ENCODE measurements around the gene EXOC6B. TPM values are rescaled to one million over a fixed set of nuclear protein-coding genes. Genes with fewer than 3 reads are reported as not detected.

The EXOC6B gene
- total RNA-seq, 4 donors from 2014 or later, result 14.1 to 107 (median 38.5) TPM

DNA sequence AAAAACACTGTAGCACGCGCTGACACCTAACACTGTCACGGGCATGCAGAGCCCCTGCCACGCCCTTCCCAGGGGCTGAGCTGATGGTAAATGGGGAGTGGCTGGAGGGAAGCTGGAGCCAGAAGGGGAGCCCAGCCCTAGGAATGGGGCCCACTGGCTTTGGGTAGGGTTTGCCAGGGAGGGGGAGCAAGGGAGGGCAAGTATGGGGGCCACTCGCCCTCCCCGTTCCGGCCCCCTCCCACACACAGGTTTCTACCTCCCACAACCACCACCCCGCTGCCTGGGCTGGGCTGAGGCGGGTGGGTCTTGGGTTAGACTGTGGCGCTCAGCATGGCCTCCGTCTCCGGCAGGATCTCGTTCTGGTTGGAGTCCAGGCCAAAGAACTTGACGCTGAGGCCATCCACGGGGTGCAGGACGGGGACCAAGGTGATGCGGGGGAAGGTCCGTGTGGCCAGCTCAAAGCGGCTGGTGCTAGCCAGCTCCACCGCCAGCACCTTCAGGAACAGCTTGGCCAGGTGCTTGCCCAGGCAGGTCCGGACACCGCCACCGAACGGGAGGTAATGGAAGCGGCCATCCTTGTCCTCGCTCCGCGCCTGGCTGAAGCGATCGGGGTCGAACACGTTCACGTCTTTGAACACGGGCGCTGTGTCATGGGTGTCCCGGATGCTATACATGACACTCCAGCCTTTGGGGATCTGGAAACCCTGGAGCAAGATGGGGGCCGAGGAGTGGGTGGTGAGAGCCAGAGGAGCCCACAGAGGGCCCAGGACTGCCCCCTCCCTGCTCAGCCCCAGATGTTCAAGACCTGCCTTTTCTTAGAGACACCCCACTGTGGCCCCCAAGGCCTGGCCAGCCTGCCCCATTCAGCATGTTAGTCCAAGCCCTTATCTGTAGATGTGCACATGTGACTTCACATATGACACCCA lies 693.7 kb downstream of the EXOC6B start:
- peak in 1 of 2 donors; percentile 9 for DNase-seq
- intact Hi-C loops (cut with DNase I; ENCODE audit: low total_unique reads), result no loop called here
- H3K9me3 ChIP-seq, result no peaks in the 10 kb centered on the region
- H3K36me3 ChIP-seq, result no peaks in the 10 kb centered on the region
- TF ChIP-seq POLR2A (IDR thresholded peaks at IDR 0.05), result no peak
- TF ChIP-seq, protein P1, sequence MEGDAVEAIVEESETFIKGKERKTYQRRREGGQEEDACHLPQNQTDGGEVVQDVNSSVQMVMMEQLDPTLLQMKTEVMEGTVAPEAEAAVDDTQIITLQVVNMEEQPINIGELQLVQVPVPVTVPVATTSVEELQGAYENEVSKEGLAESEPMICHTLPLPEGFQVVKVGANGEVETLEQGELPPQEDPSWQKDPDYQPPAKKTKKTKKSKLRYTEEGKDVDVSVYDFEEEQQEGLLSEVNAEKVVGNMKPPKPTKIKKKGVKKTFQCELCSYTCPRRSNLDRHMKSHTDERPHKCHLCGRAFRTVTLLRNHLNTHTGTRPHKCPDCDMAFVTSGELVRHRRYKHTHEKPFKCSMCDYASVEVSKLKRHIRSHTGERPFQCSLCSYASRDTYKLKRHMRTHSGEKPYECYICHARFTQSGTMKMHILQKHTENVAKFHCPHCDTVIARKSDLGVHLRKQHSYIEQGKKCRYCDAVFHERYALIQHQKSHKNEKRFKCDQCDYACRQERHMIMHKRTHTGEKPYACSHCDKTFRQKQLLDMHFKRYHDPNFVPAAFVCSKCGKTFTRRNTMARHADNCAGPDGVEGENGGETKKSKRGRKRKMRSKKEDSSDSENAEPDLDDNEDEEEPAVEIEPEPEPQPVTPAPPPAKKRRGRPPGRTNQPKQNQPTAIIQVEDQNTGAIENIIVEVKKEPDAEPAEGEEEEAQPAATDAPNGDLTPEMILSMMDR (IDR thresholded peaks at IDR 0.05), result no peak
- no peaks in the 10 kb centered on the region for H3K4me1 ChIP-seq
- no peaks in the 10 kb centered on the region for H3K27me3 ChIP-seq
- H3K4me3 ChIP-seq, result no peak overlapping the region
- H3K27ac ChIP-seq, result no peak overlapping the region

DNA sequence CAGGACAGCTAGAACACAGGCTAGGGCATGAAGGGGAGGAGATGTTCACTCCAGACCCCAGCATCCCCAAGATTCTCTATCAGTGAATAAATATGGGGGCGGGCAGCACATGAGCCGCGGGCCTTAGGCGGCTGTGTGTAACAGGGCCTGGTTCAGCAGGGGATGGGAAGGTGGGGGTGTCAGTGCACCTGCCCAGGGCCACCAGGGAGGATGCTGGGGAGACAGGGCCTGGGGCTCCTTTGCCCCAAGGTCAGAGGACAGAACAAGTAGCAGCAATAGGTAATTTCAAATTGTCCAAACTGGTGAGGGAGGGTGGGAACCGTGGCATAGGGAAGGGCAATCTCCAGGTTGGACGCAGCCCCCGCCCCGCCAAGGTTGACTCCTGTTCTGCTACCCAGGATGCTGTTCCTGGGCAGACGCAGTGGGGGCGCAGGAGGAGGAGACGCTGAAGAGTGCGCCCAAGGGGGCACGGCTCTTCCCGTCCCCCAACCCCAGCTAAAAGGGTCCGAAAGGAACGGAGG lies 694.4 kb downstream of the EXOC6B start:
- no peaks in the 10 kb centered on the region for H3K9me3 ChIP-seq
- H3K27ac ChIP-seq, result no peak overlapping the region
- H3K27me3 ChIP-seq, result no peaks in the 10 kb centered on the region
- peak in 1 of 2 donors; percentile 11 for DNase-seq
- intact Hi-C loops (cut with DNase I; ENCODE audit: low total_unique reads), result no loop called here
- TF ChIP-seq, protein P1 (IDR thresholded peaks at IDR 0.05), result no peak
- TF ChIP-seq POLR2A (IDR thresholded peaks at IDR 0.05), result no peak
- H3K4me3 ChIP-seq, result no peak overlapping the region
- H3K36me3 ChIP-seq, result no peaks in the 10 kb centered on the region
- no peaks in the 10 kb centered on the region for H3K4me1 ChIP-seq

DNA sequence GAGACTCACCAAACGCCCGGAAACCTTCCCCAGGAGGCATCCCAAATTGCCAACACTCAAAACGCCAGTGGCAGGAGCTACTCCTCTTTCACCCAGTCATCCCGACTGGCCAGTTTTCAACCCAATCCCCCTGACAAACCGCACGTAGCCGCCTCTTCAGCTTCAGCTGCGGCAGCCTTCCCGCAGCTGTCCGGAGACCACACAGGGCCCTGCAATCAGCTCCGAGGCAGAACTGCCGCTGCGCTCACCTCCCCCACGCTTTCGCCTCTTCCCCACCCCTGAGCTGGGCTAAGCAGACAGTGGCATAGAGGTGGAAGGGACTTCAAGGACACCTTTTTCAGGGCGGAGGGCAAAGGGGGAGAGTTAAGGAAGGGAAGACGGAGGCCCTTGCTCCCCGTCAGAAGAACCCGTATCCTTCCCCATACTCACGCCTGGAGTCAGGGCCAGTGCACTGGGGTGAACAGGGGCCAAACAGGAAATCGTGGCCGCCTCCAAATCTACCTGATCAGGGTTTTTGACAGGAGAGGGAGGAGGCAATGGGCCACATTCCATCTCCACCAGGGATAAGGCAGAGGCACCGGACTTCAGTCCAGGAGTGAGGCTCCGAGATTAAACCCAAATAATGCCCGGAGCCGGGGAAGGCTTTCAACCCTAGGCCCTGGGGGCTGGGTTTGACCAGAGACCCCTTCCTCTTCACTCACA lies 695.0 kb downstream of the EXOC6B start:
- peak in 1 of 2 donors; percentile 1 for DNase-seq

DNA sequence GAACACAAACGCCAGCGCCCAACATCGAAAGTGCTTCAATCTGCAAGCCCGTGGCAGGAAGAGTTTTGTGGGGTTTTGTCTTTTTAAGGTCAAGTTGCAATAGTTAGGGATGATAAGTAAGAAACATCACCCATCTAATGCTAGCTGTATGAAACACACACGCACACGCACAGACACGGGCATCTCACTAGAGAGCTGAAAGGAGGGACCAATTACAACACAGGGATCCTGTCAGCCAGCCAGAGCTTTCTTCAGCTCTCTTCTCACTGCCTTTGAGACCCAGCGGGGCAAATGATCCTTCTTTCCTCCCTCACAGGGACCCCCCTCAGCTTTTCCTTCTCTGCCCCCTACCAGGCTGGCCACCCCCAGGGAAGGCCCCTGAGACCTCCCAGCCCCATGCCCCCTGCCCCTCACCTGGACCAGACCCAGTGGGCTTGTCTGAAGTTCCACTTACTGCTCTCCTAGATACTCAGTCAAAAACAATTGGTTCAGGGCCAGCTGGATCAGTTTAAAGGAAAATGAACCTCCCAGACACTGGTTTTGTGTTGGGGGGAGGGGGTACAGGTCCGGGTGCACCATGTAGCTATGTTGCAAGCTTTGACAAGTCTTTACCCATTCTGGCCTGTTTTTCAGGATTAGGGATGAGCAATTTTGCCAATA lies 696.0 kb downstream of the EXOC6B start:
- TF ChIP-seq POLR2A (IDR thresholded peaks at IDR 0.05), result no peak
- TF ChIP-seq, protein P1 (IDR thresholded peaks at IDR 0.05), result no peak

More for the DNA sequence above, 695.0 kb downstream of the EXOC6B start:
- intact Hi-C loops (cut with DNase I; ENCODE audit: low total_unique reads), result no loop called here
- Histone ChIP-seq H3K4me3 (no peak overlapping the region), H3K36me3 (no peaks in the 10 kb centered on the region), H3K9me3 (no peaks in the 10 kb centered on the region), H3K27me3 (no peaks in the 10 kb centered on the region), H3K4me1 (no peaks in the 10 kb centered on the region), H3K27ac (no peak overlapping the region)
- no peak for TF ChIP-seq POLR2A (IDR thresholded peaks at IDR 0.05)
- TF ChIP-seq, protein P1 (IDR thresholded peaks at IDR 0.05), result no peak

More for the DNA sequence above, 696.0 kb downstream of the EXOC6B start:
- Histone ChIP-seq H3K36me3 (no peaks in the 10 kb centered on the region), H3K27ac (no peak overlapping the region), H3K4me1 (no peaks in the 10 kb centered on the region), H3K27me3 (no peaks in the 10 kb centered on the region), H3K4me3 (no peak overlapping the region), H3K9me3 (no peaks in the 10 kb centered on the region)
- intact Hi-C loops (cut with DNase I; ENCODE audit: low total_unique reads), result no loop called here
- no peak for DNase-seq
